Daoy (cell line): Measurements from ENCODE around the gene ZBTB7A. TPM values are rescaled to one million over a fixed set of nuclear protein-coding genes. Genes with fewer than 3 reads are reported as not detected.

Source experiments
- total RNA-seq: library from RNA; depleted of rRNA; stranded (reverse); fragments of >200 nt; shearing (Covaris generic); gene quantifications from 2 replicates; pipeline ENCODE4 v1.2.3, GENCODE V29; 2014; rRNA removed

ZBTB7A gene
- total RNA-seq, 1 experiment from 2014 or later = 14.8 TPM

Other genes with a start within 250 kb of the ZBTB7A start
- 2.3 and 3.1 TPM in 2 replicates for gene ZFR2, start 197.9 kb downstream of the ZBTB7A start, total RNA-seq
- 0.11 and 0.42 TPM in 2 replicates for gene ATCAY, start 186.2 kb downstream of the ZBTB7A start, total RNA-seq
- gene NMRK2, start 133.8 kb downstream of the ZBTB7A start, total RNA-seq = not detected in 2 replicates
- gene DAPK3, start 95.8 kb downstream of the ZBTB7A start, total RNA-seq = 133 and 135 TPM in 2 replicates
- gene EEF2, start 81.4 kb downstream of the ZBTB7A start, total RNA-seq = 1,288 and 1,386 TPM in 2 replicates
- 25.7 and 31.5 TPM in 2 replicates for gene PIAS4, start 59.2 kb downstream of the ZBTB7A start, total RNA-seq
- gene MAP2K2, start 57.2 kb upstream of the ZBTB7A start, total RNA-seq = 138 and 183 TPM in 2 replicates
- 0.17 TPM in 1 of 2 replicates, not detected in the other for gene CREB3L3, start 86.7 kb upstream of the ZBTB7A start, total RNA-seq
- 19.0 and 23.9 TPM in 2 replicates for gene SIRT6, start 115.7 kb upstream of the ZBTB7A start, total RNA-seq
- gene ANKRD24, start 115.8 kb upstream of the ZBTB7A start, total RNA-seq = 0.34 and 0.74 TPM in 2 replicates
- gene EBI3, start 162.6 kb upstream of the ZBTB7A start, total RNA-seq = 3.0 and 7.0 TPM in 2 replicates
- 48.0 and 51.7 TPM in 2 replicates for gene YJU2, start 180.2 kb upstream of the ZBTB7A start, total RNA-seq
- not detected in 2 replicates for gene SHD, start 212.4 kb upstream of the ZBTB7A start, total RNA-seq
- not detected in 2 replicates for gene TMIGD2, start 235.5 kb upstream of the ZBTB7A start, total RNA-seq
- gene FSD1, start 237.7 kb upstream of the ZBTB7A start, total RNA-seq = 28.3 and 47.4 TPM in 2 replicates